LoVo (cell line): ENCODE measurements around the gene CHST15.

Experiments used
- DNase-seq: peaks from one replicate; pipeline ENCODE4 v3.0.0-alpha.2; 2016; ENCODE audit warnings: low spot score

CHST15 gene

DNA sequence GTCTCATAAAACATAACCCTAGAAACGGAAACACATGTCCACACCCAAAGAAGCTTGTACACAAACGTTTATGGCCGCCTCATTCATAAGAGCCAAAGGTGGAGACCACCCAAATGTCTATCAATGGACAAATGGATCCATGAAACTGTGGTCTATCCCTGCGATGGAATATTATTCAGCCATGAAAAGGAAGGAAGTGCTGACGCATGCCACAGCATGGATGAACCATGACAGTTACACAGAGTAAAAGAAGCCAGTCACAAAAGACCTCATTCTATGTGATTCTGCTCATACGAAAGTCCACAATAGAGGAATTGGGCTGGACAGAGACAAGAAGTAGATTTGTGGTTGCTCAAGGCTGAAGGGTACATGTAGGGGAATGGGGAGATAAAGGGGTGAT, 10.8 kb downstream of the CHST15 start:
- DNase-seq, result no peak

DNA sequence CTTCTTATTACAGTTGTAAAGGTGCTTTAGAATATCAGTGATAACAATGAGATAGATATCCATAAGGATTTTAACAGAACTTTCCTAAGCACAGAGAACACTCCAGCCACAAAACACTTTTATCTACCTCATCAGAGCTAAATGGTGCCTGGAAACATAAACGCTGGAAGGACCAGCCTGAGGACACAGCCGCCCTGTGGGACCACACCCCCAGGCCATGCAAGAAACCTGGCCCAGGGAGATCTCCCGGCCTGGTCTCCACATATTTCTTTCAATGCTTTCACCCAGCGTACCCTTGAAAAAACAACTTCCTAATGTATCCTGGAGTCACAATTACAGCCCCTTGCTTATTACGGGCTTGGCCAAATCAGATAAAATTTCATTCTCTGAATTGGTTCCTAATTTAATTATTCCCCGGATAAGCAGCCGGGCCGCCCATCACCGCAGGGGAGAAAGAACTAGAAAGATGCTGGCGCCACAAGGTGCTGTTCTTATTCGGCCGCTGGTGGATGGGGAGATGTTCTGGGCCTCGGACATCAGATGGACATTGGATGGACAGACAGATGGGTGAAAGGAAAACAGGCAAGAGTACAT, 11.8 kb downstream of the CHST15 start:
- no peak for DNase-seq

DNA sequence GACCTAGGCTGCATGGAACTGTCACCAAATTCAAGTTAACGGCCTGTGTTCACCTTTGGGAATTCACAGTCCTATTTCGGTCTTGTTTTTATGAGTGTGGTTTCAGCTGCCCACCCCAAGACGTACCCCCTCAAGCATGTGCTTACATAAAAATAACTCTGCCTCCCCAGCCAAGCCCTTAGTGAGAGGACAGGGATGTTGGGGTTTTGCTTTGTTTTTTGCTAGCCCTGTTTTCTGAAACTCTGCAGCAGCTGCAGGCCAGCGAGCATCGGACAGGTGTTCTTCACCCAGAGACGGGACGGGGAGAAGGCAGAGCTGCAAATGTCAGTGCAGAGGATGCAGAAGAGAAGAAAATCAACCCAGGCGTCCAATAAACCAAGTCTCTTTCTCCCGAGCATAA, 13.5 kb downstream of the CHST15 start:
- no peak for DNase-seq

- no peak for DNase-seq
These were observed 14.7 kb downstream of the CHST15 start for GRCh38 chr10:124078714-124079113.

GRCh38 chr10:124078028-124078427, 15.4 kb downstream of the CHST15 start:
- no peak for DNase-seq

DNA sequence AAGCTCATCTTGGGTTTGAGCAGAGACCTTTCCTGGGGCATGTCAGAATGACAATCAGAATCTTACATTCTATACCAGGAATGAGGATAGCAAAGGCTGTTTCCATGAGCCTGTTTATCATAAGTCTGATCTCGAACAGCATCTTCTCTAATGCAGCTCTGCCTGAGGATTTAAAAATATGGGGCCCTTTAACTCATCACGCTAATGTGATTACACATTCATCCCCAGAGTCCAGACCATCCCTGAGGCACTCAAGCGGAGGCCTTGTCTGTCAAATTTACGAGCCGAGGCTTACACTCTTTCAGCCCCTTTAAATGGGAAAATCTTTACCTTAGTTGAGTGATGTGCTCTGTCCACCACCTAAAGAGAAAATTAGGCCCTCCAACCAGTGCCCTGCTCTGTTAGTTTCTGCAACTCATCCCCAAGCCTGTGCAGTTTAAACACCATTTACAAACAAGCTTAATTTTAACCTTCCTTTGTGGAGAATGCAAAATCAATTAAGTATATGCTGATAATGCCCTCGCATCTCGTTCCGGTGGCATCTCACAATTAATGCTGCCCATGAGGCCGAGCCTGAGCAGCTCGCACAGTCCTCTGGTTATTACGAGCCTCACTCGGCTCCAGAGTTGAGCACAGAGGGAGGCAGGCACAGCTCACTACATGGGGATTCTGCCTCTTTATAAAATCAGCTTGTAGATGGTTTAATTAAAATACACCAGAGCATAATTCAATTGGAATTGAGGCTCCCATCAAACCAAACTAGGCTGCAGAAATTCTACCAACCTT, 16.0 kb downstream of the CHST15 start:
- DNase-seq, result no peak

- no peak for DNase-seq
These were observed 17.2 kb downstream of the CHST15 start for GRCh38 chr10:124076148-124076733.

GRCh38 chr10:124075231-124075955, 18.0 kb downstream of the CHST15 start:
- no peak for DNase-seq

DNA sequence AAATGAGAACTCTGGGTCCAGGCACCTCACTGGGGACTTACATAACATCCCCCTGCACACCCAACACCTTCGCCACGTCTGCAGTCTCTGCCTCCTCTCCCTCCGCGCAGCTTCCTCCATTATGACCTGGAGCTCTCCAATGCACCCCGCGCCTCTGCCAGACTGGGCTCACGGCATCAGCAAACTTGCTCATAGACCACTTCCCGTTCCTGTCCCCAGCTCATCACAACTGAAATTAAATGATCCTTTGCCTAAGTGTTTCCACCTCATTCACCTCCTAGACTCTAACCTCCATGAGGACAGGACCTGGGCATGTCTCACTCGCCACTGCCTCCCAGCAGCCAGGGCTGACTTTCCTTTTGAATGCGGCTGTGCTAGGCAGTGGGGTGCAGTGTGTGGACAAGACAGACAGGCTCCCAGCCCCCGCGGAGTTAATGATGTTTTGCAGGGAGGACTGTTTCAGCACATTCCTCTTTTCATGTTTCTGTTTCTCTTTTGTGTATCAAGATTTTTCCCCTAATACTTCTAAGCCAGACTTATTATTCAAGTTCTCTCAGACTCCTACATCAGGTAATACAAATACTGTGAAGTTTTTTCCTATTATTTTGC, 18.8 kb downstream of the CHST15 start:
- no peak for DNase-seq

GRCh38 chr10:124073978-124074377, 19.4 kb downstream of the CHST15 start:
- DNase-seq, result no peak

DNA sequence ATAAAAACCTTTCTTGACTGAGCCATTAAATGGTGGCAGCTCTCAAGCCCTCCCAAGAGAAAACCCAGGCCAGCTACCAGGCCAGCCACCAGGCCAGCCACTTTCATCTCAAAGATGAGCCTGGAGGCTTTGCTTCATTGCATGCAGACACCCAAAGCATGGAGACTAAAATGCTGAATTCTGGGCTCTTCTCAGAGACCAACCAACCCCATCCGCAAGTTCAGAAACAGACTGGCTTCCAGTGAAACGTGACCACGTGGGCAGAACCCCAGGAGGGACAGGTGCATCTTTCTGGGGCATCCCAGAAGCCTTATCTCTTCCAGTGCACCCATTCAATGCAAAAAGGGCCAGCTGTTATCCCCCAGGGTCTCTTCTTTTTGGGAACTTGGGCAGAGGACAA, 20.9 kb downstream of the CHST15 start:
- no peak for DNase-seq

DNA sequence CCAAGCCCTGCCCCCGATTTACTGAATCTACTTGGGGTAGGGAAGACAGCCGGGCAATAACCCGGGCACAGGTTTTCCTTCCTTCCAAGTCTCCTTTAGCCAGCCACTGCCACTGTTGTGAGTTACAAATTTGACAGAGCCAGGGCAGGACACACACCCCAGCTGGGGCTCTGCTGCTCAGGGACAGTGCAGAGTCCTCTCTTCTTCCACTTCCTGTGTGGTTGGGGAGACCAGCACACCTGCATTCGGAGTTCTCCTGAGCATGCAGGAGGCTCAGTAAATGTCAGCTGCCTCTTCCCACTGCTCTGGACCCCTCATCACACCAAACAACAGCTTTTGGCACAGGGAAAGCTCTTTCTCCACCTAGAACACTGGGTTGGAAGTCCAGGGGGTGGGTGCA, 21.3 kb downstream of the CHST15 start:
- no peak for DNase-seq

DNA sequence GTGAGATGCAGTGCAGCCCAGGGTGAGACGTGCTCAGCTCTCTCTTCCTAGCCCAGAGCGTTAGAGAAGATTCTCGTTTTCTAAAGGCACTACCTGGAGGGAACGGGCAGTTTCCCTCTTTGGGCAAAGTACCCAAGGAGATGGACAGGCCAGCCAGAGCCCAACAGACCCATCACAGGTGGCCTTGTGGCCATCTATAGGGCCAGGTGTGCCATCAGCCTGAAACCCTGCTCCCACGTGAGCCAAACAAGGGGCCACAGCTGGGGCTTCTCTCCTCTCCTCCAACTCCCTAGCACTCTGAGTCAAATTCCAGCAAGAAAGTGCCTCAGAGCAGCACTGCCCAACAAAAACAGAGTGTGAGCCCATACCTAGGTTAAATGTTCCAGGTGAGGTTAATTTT, 22.3 kb downstream of the CHST15 start:
- DNase-seq, result no peak

GRCh38 chr10:124070666-124071065, 22.7 kb downstream of the CHST15 start:
- DNase-seq, result no peak

DNA sequence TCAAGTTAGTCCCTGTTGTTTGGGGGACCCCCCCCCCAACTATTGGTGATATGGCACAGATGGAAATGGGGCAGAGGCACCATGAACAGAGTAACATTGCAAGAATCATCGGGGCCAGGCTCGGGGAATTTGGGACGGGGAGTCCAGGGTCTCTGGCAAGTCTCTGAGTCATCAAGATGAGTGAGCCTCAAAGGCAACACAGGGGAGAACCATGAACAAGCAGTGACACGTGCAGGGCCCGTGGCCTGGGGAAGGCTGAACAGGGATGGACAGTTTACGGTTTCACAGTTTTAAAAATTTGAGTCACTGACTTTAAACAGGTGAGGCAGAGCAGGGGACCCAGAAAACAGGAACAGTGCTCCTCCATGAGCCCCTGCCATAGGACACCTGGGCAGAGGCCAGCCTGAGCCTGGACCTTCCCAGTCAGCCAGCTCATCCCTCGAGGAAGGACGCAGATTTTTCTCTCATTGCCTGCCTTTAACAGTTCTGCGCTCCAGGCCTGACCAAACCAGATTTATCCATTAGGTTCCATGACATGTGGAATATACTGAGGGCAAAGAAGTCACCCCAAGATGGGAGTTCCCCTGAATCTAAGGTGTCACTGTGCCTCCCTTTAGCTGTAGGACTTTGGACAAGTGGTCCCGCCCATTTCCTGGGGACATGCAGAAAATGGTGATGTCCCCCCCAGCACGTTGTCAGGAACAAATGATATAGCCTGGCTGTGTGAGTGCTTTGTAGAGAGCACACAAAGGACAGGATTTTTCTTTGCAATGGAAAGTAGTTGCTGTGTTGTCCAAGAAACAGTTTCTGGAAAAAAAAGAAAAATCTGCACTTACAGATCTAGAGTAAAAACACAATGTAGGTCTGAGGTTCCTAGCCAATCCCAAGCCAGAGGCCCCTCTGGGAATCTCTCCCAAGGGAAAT, 23.8 kb downstream of the CHST15 start:
- DNase-seq, result no peak

DNA sequence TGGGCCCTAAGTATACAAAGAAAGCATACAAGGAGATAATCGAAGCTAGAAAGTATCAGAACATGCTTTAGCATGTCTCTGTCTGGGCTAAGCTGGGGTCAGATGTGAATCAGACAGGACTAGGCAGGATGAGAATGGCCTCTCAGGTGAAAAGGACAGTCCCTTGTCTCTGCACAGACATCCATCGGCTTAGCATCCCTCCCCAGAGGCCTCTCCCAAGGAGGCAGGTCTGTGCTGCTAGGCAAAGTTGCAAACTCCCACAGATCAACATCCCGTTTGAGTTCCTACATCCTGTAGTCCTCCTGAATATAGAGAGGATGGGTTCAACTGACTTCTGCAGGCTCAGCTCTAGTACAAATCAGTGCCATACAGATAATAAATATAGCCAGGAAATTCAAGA, 24.5 kb downstream of the CHST15 start:
- no peak for DNase-seq

GRCh38 chr10:124067825-124068400, 25.5 kb downstream of the CHST15 start:
- DNase-seq, result no peak

DNA sequence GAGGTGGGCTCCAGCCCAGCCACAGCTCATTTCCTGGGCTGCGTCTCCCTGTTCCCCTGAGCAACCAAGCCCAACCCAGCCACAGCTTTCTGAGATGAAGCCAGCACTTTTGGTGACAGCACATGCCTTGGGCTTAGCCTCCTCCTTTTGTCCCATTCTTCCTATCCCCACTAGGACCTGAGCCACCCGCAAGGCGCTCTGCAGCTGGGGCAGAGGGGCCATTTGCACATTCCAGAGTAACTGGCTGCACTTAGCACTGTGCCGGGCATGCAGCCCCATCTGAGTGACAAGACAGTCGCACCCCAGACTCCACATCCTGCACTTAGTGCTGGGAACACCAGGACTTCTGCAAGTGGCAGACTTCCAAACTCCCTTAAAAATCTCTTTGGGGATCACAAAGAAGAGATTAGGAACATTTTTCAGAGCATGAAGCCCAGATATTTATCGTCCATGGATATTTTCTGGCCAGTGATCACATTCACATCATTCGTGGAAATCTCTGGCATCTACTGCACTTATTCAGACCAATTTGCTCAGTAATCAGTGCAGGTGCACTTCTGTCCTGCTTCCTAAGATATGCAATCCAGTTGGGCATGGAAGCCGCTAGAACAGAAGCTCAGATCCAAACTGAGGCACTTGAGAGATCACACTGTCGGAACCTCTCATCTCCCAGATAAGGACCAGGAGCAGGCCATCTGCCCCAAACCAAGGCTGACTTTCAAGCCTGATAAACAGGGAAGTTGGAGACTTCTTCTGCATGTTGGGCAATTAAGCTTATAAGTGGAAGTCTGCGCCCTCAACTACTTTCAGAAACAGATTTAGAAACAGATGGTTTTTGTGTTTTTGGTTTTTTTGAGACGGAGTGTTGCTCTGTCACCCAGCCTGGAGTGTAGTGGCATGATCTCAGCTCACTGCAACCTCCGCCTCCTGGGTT, 26.4 kb downstream of the CHST15 start:
- DNase-seq, result no peak

DNA sequence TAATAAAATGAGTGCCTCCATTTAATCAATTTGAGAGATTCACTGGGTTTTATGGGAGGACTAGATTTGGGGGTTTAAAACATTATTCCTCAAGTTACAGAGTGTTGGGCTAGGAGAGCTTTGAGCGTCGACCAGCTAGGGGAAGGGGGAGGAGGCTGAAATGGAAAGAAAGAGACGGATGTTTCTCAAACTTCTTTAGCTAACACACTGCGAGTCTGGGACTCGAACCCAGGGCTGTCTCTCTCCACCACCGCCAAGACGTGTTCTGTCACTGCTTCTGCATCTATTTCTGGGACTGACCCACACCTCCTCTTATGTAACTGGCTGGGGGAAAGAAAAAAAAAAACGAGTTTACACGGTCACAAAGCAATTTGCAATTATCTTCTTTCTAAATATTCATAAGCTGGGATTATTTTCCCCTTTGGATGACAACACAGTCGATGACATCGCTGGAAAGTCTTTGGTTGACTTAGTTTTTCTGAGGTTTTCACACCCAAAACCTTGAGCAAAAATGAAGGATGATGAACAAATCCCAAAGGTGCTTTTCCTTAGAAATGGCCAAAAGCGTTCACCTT, 27.2 kb downstream of the CHST15 start:
- DNase-seq, result no peak
